K562 (cell line): Measurements from ENCODE around the gene LIMS2. TPM values are rescaled to one million over a fixed set of nuclear protein-coding genes. Genes with fewer than 3 reads are reported as not detected.

Experiments used
- ATAC-seq: fragments of 200-7000 bp; cut with Tn5 transposase; 3 replicates; pipeline ENCODE4 v1.9.1; 2020; ENCODE audit warnings: moderate library complexity
- BruUV-seq: library from RNA; stranded (reverse); fragments of 400-500 nt; replicated peaks from 2 replicates; lab custom pipeline; 2021; lab: Mats Ljungman, UMichigan
- CTCF ChIA-PET: fragments of 300-600 bp; formaldehyde crosslinking; extraction: SDS; loops from one replicate; lab custom pipeline; 2021; ENCODE audit warnings: low intra/inter-chr PET ratio; lab: Yijun Ruan, JAX
- POLR2A ChIA-PET: fragments of 300-600, 350-650 bp; sonication (Branson Sonifier 250); formaldehyde crosslinking; extraction: SDS; loops from one replicate; lab custom pipeline; 2021; ENCODE audit warnings: antibody characterized with exemption, inconsistent platforms; lab: Yijun Ruan, JAX
- DNase-seq, 4 experiments: peaks; one replicate each; pipeline versions ENCODE4 v3.0.0 to v3.0.0-alpha.2; 2011 to 2018; ENCODE audit warnings: low spot score in 3 of 4, mixed read lengths in 3 of 4; ENCODE audit errors: extremely low read depth in 1 of 4
- FAIRE-seq: peaks from 2 replicates; lab custom pipeline; 2011; peaks lifted over from hg19 to GRCh38; lab: Jason Lieb, UNC
- H2AFZ ChIP-seq: 2 replicates; pipeline ENCODE4 v1.6.0; 2011; ENCODE audit warnings: low read depth, low read length, control low read depth, inconsistent platforms
- H3K27ac ChIP-seq: fragments of 200-600 bp; 3 replicates; pipeline ENCODE4 v1.8.0; 2011; ENCODE audit warnings: low read depth, mild to moderate bottlenecking, control low read depth, inconsistent platforms, low read length, moderate library complexity, mixed read lengths; ENCODE audit errors: extremely low read depth
- H3K27me3 ChIP-seq, 2 experiments: fragments of 300-600 bp in 1 of 2; 2 replicates in 1 of 2; 3 replicates in 1 of 2; pipeline versions ENCODE4 v1.6.0 to v1.8.0; 2011; ENCODE audit warnings: inconsistent platforms in 2 of 2, low read length in 2 of 2, mild to moderate bottlenecking in 1 of 2, mixed read lengths in 1 of 2, moderate library complexity in 1 of 2; ENCODE audit not compliant: control insufficient read depth in 2 of 2, insufficient read depth in 2 of 2
- H3K36me3 ChIP-seq: fragments of 300-600 bp; 3 replicates; pipeline ENCODE4 v1.8.0; 2011; ENCODE audit warnings: mild to moderate bottlenecking, low read length, inconsistent platforms; ENCODE audit not compliant: control insufficient read depth, insufficient read depth
- H3K4me1 ChIP-seq, 2 experiments: fragments of 200-600 bp in 1 of 2; replicated peaks in 1 of 2; 2 replicates in 1 of 2; 3 replicates in 1 of 2; pipeline versions ENCODE4 v1.5.1 to v1.8.0; 2011; ENCODE audit warnings: inconsistent platforms in 2 of 2, low read length in 2 of 2, mild to moderate bottlenecking in 1 of 2, mixed read lengths in 1 of 2, moderate library complexity in 1 of 2; ENCODE audit not compliant: control insufficient read depth in 2 of 2, insufficient read depth in 2 of 2
- H3K4me2 ChIP-seq: 2 replicates; pipeline ENCODE4 v1.6.1; 2011; ENCODE audit warnings: low read length, control low read depth, inconsistent platforms, mixed read lengths; ENCODE audit not compliant: insufficient read depth
- H3K4me3 ChIP-seq: fragments of 200-600 bp; sonication (generic), shearing (Covaris generic); 2 replicates; pipeline ENCODE4 v1.5.1; 2016; ENCODE audit warnings: control low read depth, inconsistent platforms
- H3K79me2 ChIP-seq: fragments of 200-600 bp; 3 replicates; pipeline ENCODE4 v1.8.0; 2011; ENCODE audit warnings: low read length, inconsistent platforms; ENCODE audit not compliant: control insufficient read depth, insufficient read depth
- H3K9ac ChIP-seq, 2 experiments: 2 replicates each; pipeline versions ENCODE4 v1.6.0 to v1.6.1; 2011; ENCODE audit warnings: low read depth in 2 of 2, low read length in 2 of 2, control low read depth in 1 of 2, inconsistent platforms in 1 of 2, mild to moderate bottlenecking in 1 of 2, mixed read lengths in 1 of 2; ENCODE audit not compliant: insufficient read depth in 1 of 2
- H3K9me1 ChIP-seq: one replicate; pipeline ENCODE4 v1.6.0; 2011; ENCODE audit warnings: inconsistent platforms, mild to moderate bottlenecking, low read length, moderate library complexity; ENCODE audit not compliant: control insufficient read depth, insufficient read depth
- H3K9me3 ChIP-seq: replicated peaks from 2 replicates; pipeline ENCODE4 v1.5.1; 2011; ENCODE audit warnings: low read depth, low read length, inconsistent platforms; ENCODE audit not compliant: control insufficient read depth, insufficient read depth
- H4K20me1 ChIP-seq: replicated peaks from 2 replicates; pipeline ENCODE4 v1.6.1; 2011; ENCODE audit warnings: low read length, inconsistent platforms, mixed read lengths; ENCODE audit not compliant: control insufficient read depth, insufficient read depth
- FIP1L1 ChIP-seq: fragments of 200-400 bp; formaldehyde crosslinking; IDR thresholded peaks from 2 replicates; pipeline ENCODE4 v1.6.1; 2018; ENCODE audit warnings: mild to moderate bottlenecking, low read depth, low read length; ENCODE audit not compliant: poor library complexity, severe bottlenecking
- MCM7 ChIP-seq, 2 experiments: fragments of 450-650 bp; IDR thresholded peaks; 2 replicates each; pipeline ENCODE4 v1.6.1; 2016 to 2018
- POU5F1 ChIP-seq: fragments of 150-350 bp; IDR thresholded peaks from 2 replicates; pipeline ENCODE4 v1.6.1; 2014; ENCODE audit warnings: borderline replicate concordance, low read length, low read depth, mild to moderate bottlenecking; ENCODE audit not compliant: partially characterized antibody
- RHOXF2B ChIP-seq: fragments of 250-450 bp; sonication (Bioruptor Pico); conservative IDR thresholded peaks from 2 replicates; pipeline ENCODE4 v1.5.1; 2021
- TEAD2 ChIP-seq: fragments of 450-650 bp; IDR thresholded peaks from 2 replicates; pipeline ENCODE4 v1.6.1; 2016; ENCODE audit warnings: missing genetic modification characterization, control low read depth, missing compliant biosample characterization
- WGBS: fragments of 100-300 bp; shearing (Covaris generic); methylation state at CpG from one replicate; pipeline ENCODE4 v1.1.6; 2016; ENCODE audit warnings: low coverage, mixed read lengths; ENCODE audit not compliant: insufficient coverage; ENCODE audit errors: missing lambda C conversion rate; 5-methylcytosine and 5-hydroxymethylcytosine counted together
- in situ Hi-C: fragments of 300-500 bp; cut with MboI; formaldehyde crosslinking; loops from 4 replicates; pipeline ENCODE4 v1.15.0; 2018; ENCODE audit warnings: inconsistent platforms, mixed read lengths
- intact Hi-C: fragments of 100-400 bp; cut with micrococcal nuclease; formaldehyde crosslinking; loops from 2 replicates; pipeline ENCODE4 v1.14.2; 2022
- polyA plus RNA-seq, 8 experiments: library from polyadenylated mRNA; depleted of rRNA in 4 of 8; stranded (reverse) in 5 of 8; unstranded in 3 of 8; fragments of >200 nt; fragmentation: Nextera tagmentation in 2 of 8; fragmentation: Illumina TruSeq in 1 of 8; extraction: Ambion mirVana in 2 of 8; extraction: Trizol in 1 of 8; gene quantifications; 2 replicates each; pipeline versions ENCODE4 v1.2.1 to v1.2.3, GENCODE V29; 2011 to 2014; ENCODE audit warnings: inconsistent platforms in 1 of 8, missing spikeins in 1 of 8
- total RNA-seq, 7 experiments: library from RNA; depleted of rRNA in 6 of 7; stranded (reverse); fragments of >200 nt in 6 of 7; fragmentation: Illumina TruSeq in 2 of 7; extraction: Trizol in 2 of 7; gene quantifications; 2 replicates each; pipeline versions ENCODE4 v1.2.1 to v1.2.3, GENCODE V29; 2011 to 2021; ENCODE audit warnings: low replicate concordance in 1 of 7
- TF ChIP-seq, protein P1 (sequence below): fragments of 200-800 bp; sonication (Bioruptor generic); IDR thresholded peaks from 2 replicates; pipeline ENCODE4 v1.6.1; 2017; ENCODE audit warnings: missing genetic modification characterization, missing compliant biosample characterization
- TF ChIP-seq, protein P2 (sequence below): fragments of 450-650 bp; IDR thresholded peaks from 2 replicates; pipeline ENCODE4 v1.6.1; 2018; ENCODE audit not compliant: partially characterized antibody

LIMS2 gene
- total and polyA plus RNA-seq, 9 of the 15 experiments (the other 6 are each of a cell fraction or from before 2014, with no cell fraction given) = 0.04 to 0.22 TPM; not detected in 7

DNA sequence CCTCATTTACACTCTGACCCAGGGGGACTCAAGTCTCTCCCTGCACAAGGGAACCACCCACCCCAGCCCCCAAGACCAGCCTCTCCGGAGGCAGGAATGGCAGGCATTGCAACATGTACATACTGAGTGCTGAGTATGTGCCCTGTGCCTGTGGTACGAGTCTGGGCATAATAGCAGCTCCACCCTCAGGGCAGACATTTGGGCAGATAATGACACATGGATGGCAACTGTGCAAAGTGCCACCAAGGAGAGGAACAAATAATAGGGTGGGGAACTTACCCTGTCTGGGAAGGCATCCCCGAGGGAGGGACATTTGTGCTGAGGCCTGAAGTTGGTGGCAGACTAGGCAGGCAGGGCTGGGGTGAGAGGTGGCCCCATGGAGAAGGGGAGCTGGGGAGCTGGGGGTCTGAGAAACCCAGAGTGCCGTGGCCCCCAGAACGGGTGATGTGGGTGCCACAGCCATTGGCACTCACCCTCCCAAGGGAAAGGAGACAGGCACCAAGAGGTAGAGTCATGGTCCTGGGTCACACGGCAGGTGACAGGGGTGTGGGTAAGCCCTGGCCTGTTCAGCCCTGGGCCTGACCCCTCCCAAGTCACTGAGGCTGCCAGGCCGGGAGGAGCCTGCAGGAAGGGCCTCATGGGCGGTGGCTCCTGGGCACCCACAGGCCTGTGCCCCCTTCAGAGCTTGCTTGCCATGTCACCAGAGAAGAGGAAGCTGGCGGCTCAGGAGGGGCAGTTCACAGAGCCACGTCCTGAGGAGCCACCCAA lies 45.0 kb downstream of the LIMS2 start:
- CTCF ChIA-PET = no interaction called here
- Histone ChIP-seq H3K9ac (no peak overlapping the region), H3K79me2 (no peaks in the 10 kb centered on the region), H3K27ac (no peak overlapping the region), H2AFZ (no peak overlapping the region), H3K36me3 (no peaks in the 10 kb centered on the region), H3K9me3 (no peaks in the 10 kb centered on the region), H4K20me1 (peaks cover 4% of the 10 kb centered on the region; the same call in 1 of the 2 replicates), H3K4me1 (peaks cover 0 to 46% of the 10 kb centered on the region in 2 experiments; a peak in 2 of 5 replicates), H3K4me3 (no peak overlapping the region), H3K27me3 (peaks cover 25 to 86% of the 10 kb centered on the region in 2 experiments; a peak in 4 of 5 replicates), H3K4me2 (no peak overlapping the region), H3K9me1 (no peaks in the 10 kb centered on the region)
- ATAC-seq = no peak
- in situ Hi-C loops = no loop called here
- WGBS = 4% methylated on average over 8 of the region's 10 CpGs
- DNase-seq = no peak
- POLR2A ChIA-PET = interaction anchor here (1.0 kb wide), 1 partner anchor 19 kb away, joined by 3 read pairs; no protein-coding TSS in a partner anchor
- intact Hi-C loops = no loop called here
- BruUV-seq = no TSS peak
- TF ChIP-seq TEAD2 (tag) = no peak
- no peak for TF ChIP-seq MCM7 (IDR thresholded peaks at IDR 0.05)
- TF ChIP-seq RHOXF2B (CRISPR knock-in tag) = no peak
- TF ChIP-seq FIP1L1 = no peak
- TF ChIP-seq POU5F1 = no peak
- TF ChIP-seq, protein P1, sequence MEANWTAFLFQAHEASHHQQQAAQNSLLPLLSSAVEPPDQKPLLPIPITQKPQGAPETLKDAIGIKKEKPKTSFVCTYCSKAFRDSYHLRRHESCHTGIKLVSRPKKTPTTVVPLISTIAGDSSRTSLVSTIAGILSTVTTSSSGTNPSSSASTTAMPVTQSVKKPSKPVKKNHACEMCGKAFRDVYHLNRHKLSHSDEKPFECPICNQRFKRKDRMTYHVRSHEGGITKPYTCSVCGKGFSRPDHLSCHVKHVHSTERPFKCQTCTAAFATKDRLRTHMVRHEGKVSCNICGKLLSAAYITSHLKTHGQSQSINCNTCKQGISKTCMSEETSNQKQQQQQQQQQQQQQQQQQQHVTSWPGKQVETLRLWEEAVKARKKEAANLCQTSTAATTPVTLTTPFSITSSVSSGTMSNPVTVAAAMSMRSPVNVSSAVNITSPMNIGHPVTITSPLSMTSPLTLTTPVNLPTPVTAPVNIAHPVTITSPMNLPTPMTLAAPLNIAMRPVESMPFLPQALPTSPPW (CRISPR knock-in tag) = no peak
- TF ChIP-seq, protein P2, sequence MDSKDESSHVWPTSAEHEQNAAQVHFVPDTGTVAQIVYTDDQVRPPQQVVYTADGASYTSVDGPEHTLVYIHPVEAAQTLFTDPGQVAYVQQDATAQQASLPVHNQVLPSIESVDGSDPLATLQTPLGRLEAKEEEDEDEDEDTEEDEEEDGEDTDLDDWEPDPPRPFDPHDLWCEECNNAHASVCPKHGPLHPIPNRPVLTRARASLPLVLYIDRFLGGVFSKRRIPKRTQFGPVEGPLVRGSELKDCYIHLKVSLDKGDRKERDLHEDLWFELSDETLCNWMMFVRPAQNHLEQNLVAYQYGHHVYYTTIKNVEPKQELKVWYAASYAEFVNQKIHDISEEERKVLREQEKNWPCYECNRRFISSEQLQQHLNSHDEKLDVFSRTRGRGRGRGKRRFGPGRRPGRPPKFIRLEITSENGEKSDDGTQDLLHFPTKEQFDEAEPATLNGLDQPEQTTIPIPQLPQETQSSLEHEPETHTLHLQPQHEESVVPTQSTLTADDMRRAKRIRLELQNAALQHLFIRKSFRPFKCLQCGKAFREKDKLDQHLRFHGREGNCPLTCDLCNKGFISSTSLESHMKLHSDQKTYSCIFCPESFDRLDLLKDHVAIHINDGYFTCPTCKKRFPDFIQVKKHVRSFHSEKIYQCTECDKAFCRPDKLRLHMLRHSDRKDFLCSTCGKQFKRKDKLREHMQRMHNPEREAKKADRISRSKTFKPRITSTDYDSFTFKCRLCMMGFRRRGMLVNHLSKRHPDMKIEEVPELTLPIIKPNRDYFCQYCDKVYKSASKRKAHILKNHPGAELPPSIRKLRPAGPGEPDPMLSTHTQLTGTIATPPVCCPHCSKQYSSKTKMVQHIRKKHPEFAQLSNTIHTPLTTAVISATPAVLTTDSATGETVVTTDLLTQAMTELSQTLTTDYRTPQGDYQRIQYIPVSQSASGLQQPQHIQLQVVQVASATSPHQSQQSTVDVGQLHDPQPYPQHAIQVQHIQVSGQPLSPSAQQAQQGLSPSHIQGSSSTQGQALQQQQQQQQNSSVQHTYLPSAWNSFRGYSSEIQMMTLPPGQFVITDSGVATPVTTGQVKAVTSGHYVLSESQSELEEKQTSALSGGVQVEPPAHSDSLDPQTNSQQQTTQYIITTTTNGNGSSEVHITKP = no peak
- FAIRE-seq = no peak
